ENCODE results near the gene C1orf159. TPM values are rescaled to one million over a fixed set of nuclear protein-coding genes. Genes with fewer than 3 reads are reported as not detected.
A peak's percentile ranks its signal among the peaks of the same experiment; 100 is the strongest.

The C1orf159 gene
- total and polyA plus RNA-seq, 9 of the 15 experiments (the other 6 are each of a cell fraction or from before 2014, with no cell fraction given), result 0.28 to 54.9 (median 10.6) TPM

DNA sequence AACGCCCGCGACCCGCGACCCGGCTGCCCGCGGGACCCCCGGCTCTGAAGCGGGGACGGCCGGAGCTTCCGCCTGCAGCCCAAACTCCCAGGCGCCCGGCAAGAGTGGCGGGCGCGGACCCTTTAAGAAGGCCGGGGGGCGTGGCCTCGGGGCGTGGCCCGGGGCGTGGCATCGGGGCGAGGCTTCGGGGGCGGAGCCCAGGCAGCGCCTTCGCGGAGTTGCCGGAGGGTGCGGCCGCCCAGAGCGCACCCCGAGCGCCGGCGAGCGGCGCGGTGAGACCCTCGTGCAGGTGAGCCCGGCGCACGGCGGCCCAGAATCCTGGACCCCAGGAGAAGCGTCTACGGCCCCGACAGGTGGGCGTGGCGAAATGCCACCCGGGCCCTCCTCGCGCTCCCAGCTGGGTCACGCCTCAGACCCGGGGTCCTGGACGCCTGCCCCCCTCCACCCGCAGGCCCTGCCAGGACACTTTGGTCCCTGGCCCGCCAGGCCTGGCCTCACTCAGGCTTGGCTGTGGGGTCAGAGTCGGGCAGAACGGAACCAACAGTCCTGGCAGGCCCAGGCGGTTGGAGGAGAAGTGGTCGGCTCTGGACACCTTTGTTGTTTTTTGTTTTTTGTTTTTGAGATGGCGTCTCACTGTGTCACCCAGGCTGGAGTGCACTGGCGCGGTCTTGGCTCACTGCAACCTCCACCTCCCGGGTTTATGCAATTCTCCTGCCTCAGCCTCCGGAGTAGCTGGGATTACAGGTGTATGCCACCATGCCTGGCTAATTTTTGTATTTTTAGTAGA lies 56.2 kb downstream of the C1orf159 start (continued):
- TF ChIP-seq KLF1 (tag; IDR thresholded peaks at IDR 0.05) (peak; percentile 85), SAFB (IDR thresholded peaks at IDR 0.05; ENCODE audit: borderline replicate concordance, low read depth, low read length) (no peak), HBP1 (CRISPR knock-in tag; IDR thresholded peaks at IDR 0.05) (no peak), SIN3B (IDR thresholded peaks at IDR 0.05; ENCODE audit: low read depth) (peak; percentile 50; the same call in 1 of the 2 replicates), TCFL5 (CRISPR knock-in tag; conservative IDR thresholded peaks at IDR 0.05) (no peak), LCOR (CRISPR knock-in tag; IDR thresholded peaks at IDR 0.05) (peak; percentile 56; the same call in 1 of the 2 replicates), ZNF785 (CRISPR knock-in tag; IDR thresholded peaks at IDR 0.05) (no peak), POLR3G (IDR thresholded peaks at IDR 0.05; ENCODE audit: extremely low read depth, insufficient read length, insufficient replicate concordance) (no peak), ZNF57 (CRISPR knock-in tag; IDR thresholded peaks at IDR 0.05) (no peak), ZNF561 (CRISPR knock-in tag; conservative IDR thresholded peaks at IDR 0.05) (no peak), SNRNP70 (optimal IDR thresholded peaks at IDR 0.05; ENCODE audit: low read depth, low read length) (no peak), SUPT5H (IDR thresholded peaks at IDR 0.05) (no peak), SMARCC2 (IDR thresholded peaks at IDR 0.05; ENCODE audit: low read depth) (no peak), SAFB2 (IDR thresholded peaks at IDR 0.05; ENCODE audit: borderline replicate concordance, low read depth, low read length, severe bottlenecking) (no peak), FIP1L1 (IDR thresholded peaks at IDR 0.05; ENCODE audit: low read depth, low read length, poor library complexity, severe bottlenecking) (peak; percentile 54), NONO (IDR thresholded peaks at IDR 0.05; ENCODE audit: low read depth in 2 of 2, low read length in 1 of 2) (no peak), KAT7 (CRISPR knock-in tag; IDR thresholded peaks at IDR 0.05; ENCODE audit: borderline replicate concordance) (peak; percentile 51; the same call in 1 of the 2 replicates), SETDB1 (IDR thresholded peaks at IDR 0.05; ENCODE audit: low read length) (no peak), RNF2 (IDR thresholded peaks at IDR 0.05) (no peak), CXXC5 (CRISPR knock-in tag; IDR thresholded peaks at IDR 0.05) (peak; percentile 82), CBX5 (IDR thresholded peaks at IDR 0.05; ENCODE audit: borderline replicate concordance, low read depth) (no peak), ZNF76 (CRISPR knock-in tag; IDR thresholded peaks at IDR 0.05; ENCODE audit: borderline replicate concordance) (no peak), TAF15 (IDR thresholded peaks at IDR 0.05; ENCODE audit: low read depth, low read length) (no peak), GTF2A2 (tag; IDR thresholded peaks at IDR 0.05) (no peak), ZNF586 (CRISPR knock-in tag; conservative IDR thresholded peaks at IDR 0.05) (no peak)
- TF ChIP-seq, protein P1, sequence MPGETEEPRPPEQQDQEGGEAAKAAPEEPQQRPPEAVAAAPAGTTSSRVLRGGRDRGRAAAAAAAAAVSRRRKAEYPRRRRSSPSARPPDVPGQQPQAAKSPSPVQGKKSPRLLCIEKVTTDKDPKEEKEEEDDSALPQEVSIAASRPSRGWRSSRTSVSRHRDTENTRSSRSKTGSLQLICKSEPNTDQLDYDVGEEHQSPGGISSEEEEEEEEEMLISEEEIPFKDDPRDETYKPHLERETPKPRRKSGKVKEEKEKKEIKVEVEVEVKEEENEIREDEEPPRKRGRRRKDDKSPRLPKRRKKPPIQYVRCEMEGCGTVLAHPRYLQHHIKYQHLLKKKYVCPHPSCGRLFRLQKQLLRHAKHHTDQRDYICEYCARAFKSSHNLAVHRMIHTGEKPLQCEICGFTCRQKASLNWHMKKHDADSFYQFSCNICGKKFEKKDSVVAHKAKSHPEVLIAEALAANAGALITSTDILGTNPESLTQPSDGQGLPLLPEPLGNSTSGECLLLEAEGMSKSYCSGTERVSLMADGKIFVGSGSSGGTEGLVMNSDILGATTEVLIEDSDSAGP (CRISPR knock-in tag; IDR thresholded peaks at IDR 0.05), result peak; percentile 98
